Pancreas (tissue), 10 donors: Measurements from ENCODE around the gene SEMA3G. TPM values are rescaled to one million over a fixed set of nuclear protein-coding genes. Genes with fewer than 3 reads are reported as not detected.
A peak's percentile ranks its signal among the peaks of the same experiment; 100 is the strongest.

Experiments used
- ATAC-seq, 4 donors: fragments of 200-7000 bp; cut with Tn5 transposase; one replicate each; pipeline versions ENCODE4 v1.8.0 to v1.9.1; 2020; ENCODE audit warnings: mild to moderate bottlenecking in 4 of 4, moderate library complexity in 4 of 4
- DNase-seq, 6 donors: peaks; one replicate each; pipeline ENCODE4 v3.0.0-alpha.2; 2020
- FAIRE-seq: peaks from 2 replicates; lab custom pipeline; 2012; peaks lifted over from hg19 to GRCh38; lab: Jason Lieb, UNC
- H3K27ac ChIP-seq, 4 donors: fragments of 200-600 bp; sonication (generic); 1 replicate in 3 of 4; 2 replicates in 1 of 4; pipeline versions ENCODE4 v1.5.0 to v1.8.0; 2020
- H3K27me3 ChIP-seq, 4 donors: fragments of 200-600 bp; one replicate each; pipeline ENCODE4 v1.8.0; 2021
- H3K36me3 ChIP-seq, 3 donors: fragments of 200-600 bp; sonication (generic) in 1 of 3; one replicate each; pipeline versions ENCODE4 v1.5.0 to v1.8.0; 2020 to 2021
- H3K4me1 ChIP-seq, 3 donors: fragments of 200-600 bp; one replicate each; pipeline ENCODE4 v1.8.0; 2021
- H3K4me3 ChIP-seq, 4 donors: fragments of 200-600 bp; sonication (generic) in 2 of 4; one replicate each; pipeline versions ENCODE4 v1.5.0 to v1.8.0; 2020 to 2021
- H3K9me3 ChIP-seq, 4 donors: fragments of 200-600 bp; one replicate each; pipeline ENCODE4 v1.8.0; 2021
- CTCF ChIP-seq, 4 donors: fragments of 200-600 bp; sonication (generic) in 3 of 4; IDR thresholded peaks; one replicate each; pipeline versions ENCODE4 v1.5.0 to v1.8.0; 2021; ENCODE audit warnings: antibody characterized with exemption in 4 of 4
- WGBS, 2 donors: extraction: QIAGEN DNeasy Blood & Tissue Kit; methylation state at CpG; one replicate each; pipeline ENCODE4 v1.1.7; 2013; 5-methylcytosine and 5-hydroxymethylcytosine counted together
- intact Hi-C, 3 donors: fragments of 100-400 bp; cut with DNase I; formaldehyde crosslinking; loops; one replicate each; pipeline versions ENCODE4 v1.11.1 to v1.14.2; 2022
- polyA plus RNA-seq, 2 donors: library from polyadenylated mRNA; stranded (reverse); fragments of 200-250 nt; gene quantifications; one replicate each; pipeline ENCODE4 v1.2.3, GENCODE V29; 2013
- total RNA-seq, 6 donors: library from RNA; stranded (reverse); fragmentation: NEBNext Ultra II Directional in 4 of 6; extraction: Animal tissue kit (Norgen Biotek cat#: 25700) in 4 of 6; gene quantifications; one replicate each; pipeline versions ENCODE4 v1.2.1 to v1.2.4, GENCODE V29; 2021 to 2023
- donor health status: healthy with polysubstance abuse.
- donor health status: DM: no; HTN: no; CAD: no; lungs with moderate emphysema.
- donor health status: DM: no; HTN: no; CAD: no.
- donor health status: control.
- donor health status: control.
- donor health status: Bipolar disorder and iron deficiency.
- donor health status: DM: yes; HTN: yes; CAD: no.
- donor health status: DM: no; HTN: no; CAD: no.
- donor health status: DM: no; HTN: no; CAD: no.
- donor health status: DM: yes; HTN: yes; CAD: no.

Gene SEMA3G
- total and polyA plus RNA-seq, 8 donors = 0.75 to 5.4 (median 2.8) TPM

GRCh38 chr3:52454938-52455282 is 10.0 kb upstream of the SEMA3G start:
- peaks cover 6 to 17% (median 8%) of the 10 kb centered on the region in 3 donors for H3K4me1 ChIP-seq
- H3K27ac ChIP-seq = peak overlapping the region; percentile 44 to 90 (median 81)
- no peak for TF ChIP-seq CTCF (IDR thresholded peaks at IDR 0.05)
- peak overlapping the region; percentile 55 to 78 (median 70) for H3K4me3 ChIP-seq
- 14 to 17% methylated on average over 11 of the region's 11 CpGs for WGBS, 2 donors
- peaks cover 0 to 6% (median 6%) of the 10 kb centered on the region in 3 donors for H3K36me3 ChIP-seq
- no peaks in the 10 kb centered on the region for H3K9me3 ChIP-seq
- no peak for FAIRE-seq
- intact Hi-C loops = no loop called here
- DNase-seq = no peak
- ATAC-seq = peak in 1 of 4 donors; percentile 2
- no peaks in the 10 kb centered on the region for H3K27me3 ChIP-seq

GRCh38 chr3:52454250-52454937 is 9.5 kb upstream of the SEMA3G start:
- Histone ChIP-seq H3K9me3 (no peaks in the 10 kb centered on the region), H3K4me1 (peaks cover 6 to 20% (median 12%) of the 10 kb centered on the region in 3 donors), H3K4me3 (peak overlapping the region in 2 of 4 donors; percentile 64 to 78), H3K27me3 (no peaks in the 10 kb centered on the region), H3K36me3 (peaks cover 0 to 6% (median 4%) of the 10 kb centered on the region in 3 donors), H3K27ac (peak overlapping the region; percentile 44 to 90 (median 81))
- WGBS, 2 donors = 36 to 38% methylated on average over 8 of the region's 8 CpGs
- FAIRE-seq (no peak), DNase-seq (peak in 3 of 6 donors; percentile 38 to 72 (median 64)), ATAC-seq (no peak)
- intact Hi-C loops = no loop called here
- TF ChIP-seq CTCF (IDR thresholded peaks at IDR 0.05) = no peak

- intact Hi-C loops = no loop called here
- TF ChIP-seq CTCF (IDR thresholded peaks at IDR 0.05) = no peak
- Histone ChIP-seq H3K4me3 (peak within 1 kb of the TSS in 3 of 4 donors; percentile 64 to 78 (median 77)), H3K4me1 (peaks cover 6 to 20% (median 12%) of the 10 kb centered on the region in 3 donors), H3K27me3 (no peaks in the 10 kb centered on the region), H3K36me3 (no peaks in the 10 kb centered on the region), H3K27ac (peak within 1 kb of the TSS; percentile 44 to 90 (median 81)), H3K9me3 (no peaks in the 10 kb centered on the region)
- WGBS, 2 donors = 70 to 73% methylated on average over 16 of the region's 16 CpGs
- ATAC-seq (no peak), FAIRE-seq (no peak), DNase-seq (peak in 1 of 6 donors; percentile 37)
These were observed 8.8 kb upstream of the SEMA3G start, which contains the start of gene TNNC1 for GRCh38 chr3:52453496-52454249. Gene TNNC1, minus strand, starts transcription at chr3:52454041. Its CDS starts 26 bp downstream, at chr3:52454015.

GRCh38 chr3:52452570-52453221 is 7.8 kb upstream of the SEMA3G start:
- peak in 2 of 6 donors; percentile 41 to 58 for DNase-seq
- WGBS, 2 donors = 67 to 76% methylated on average over 11 of the region's 11 CpGs
- Histone ChIP-seq H3K4me1 (peaks cover 6 to 20% (median 12%) of the 10 kb centered on the region in 3 donors), H3K9me3 (no peaks in the 10 kb centered on the region), H3K36me3 (no peaks in the 10 kb centered on the region), H3K27me3 (no peaks in the 10 kb centered on the region), H3K4me3 (no peak overlapping the region), H3K27ac (no peak overlapping the region)
- FAIRE-seq = no peak
- intact Hi-C loops = no loop called here
- no peak for TF ChIP-seq CTCF (IDR thresholded peaks at IDR 0.05)
- ATAC-seq = no peak
